ENCODE data around the gene CELSR3. TPM values are rescaled to one million over a fixed set of nuclear protein-coding genes. Genes with fewer than 3 reads are reported as not detected.

CELSR3 gene
- polyA plus RNA-seq, 2 of the 4 experiments (the other 2 are of a cell fraction), result 2.2 to 4.8 TPM

GRCh38 chr3:48647714-48648113 lies 15.0 kb downstream of the CELSR3 start:
- ChIA-PET CTCF (interaction anchor here (2.6 kb wide), 1 partner anchor 13 kb away, joined by 5 read pairs; the partner anchor contains the start of gene SLC26A6), POLR2A (no interaction called here)
- no peak for ATAC-seq
- Histone ChIP-seq H3K4me2 (no peak overlapping the region), H3K27ac (no peak overlapping the region), H3K9me3 (no peaks in the 10 kb centered on the region), H3K4me3 (no peak overlapping the region), H3K4me1 (no peaks in the 10 kb centered on the region)
- DNase-seq (ENCODE audit: low read depth in 1 of 2, low spot score in 1 of 2), result no peak
- 82% methylated on average over 9 of the region's 9 CpGs for WGBS (ENCODE audit: missing lambda C conversion rate)
- FAIRE-seq, result no peak
- TF ChIP-seq, protein P1, sequence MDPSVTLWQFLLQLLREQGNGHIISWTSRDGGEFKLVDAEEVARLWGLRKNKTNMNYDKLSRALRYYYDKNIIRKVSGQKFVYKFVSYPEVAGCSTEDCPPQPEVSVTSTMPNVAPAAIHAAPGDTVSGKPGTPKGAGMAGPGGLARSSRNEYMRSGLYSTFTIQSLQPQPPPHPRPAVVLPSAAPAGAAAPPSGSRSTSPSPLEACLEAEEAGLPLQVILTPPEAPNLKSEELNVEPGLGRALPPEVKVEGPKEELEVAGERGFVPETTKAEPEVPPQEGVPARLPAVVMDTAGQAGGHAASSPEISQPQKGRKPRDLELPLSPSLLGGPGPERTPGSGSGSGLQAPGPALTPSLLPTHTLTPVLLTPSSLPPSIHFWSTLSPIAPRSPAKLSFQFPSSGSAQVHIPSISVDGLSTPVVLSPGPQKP (IDR thresholded peaks at IDR 0.05; ENCODE audit: low read depth, low read length), result no peak
- TF ChIP-seq FOXS1 (CRISPR knock-in tag; IDR thresholded peaks at IDR 0.05), result no peak
- no peak for TF ChIP-seq CHD2 (IDR thresholded peaks at IDR 0.05; ENCODE audit: low read length, partially characterized antibody)
- TF ChIP-seq FOSL2 (IDR thresholded peaks at IDR 0.05), result no peak
- TF ChIP-seq FOSL2 (CRISPR knock-in tag; IDR thresholded peaks at IDR 0.05), result no peak
- no peak for TF ChIP-seq HOXA7 (CRISPR knock-in tag; IDR thresholded peaks at IDR 0.05)
- TF ChIP-seq HOXB5 (CRISPR knock-in tag; IDR thresholded peaks at IDR 0.05), result no peak

DNA sequence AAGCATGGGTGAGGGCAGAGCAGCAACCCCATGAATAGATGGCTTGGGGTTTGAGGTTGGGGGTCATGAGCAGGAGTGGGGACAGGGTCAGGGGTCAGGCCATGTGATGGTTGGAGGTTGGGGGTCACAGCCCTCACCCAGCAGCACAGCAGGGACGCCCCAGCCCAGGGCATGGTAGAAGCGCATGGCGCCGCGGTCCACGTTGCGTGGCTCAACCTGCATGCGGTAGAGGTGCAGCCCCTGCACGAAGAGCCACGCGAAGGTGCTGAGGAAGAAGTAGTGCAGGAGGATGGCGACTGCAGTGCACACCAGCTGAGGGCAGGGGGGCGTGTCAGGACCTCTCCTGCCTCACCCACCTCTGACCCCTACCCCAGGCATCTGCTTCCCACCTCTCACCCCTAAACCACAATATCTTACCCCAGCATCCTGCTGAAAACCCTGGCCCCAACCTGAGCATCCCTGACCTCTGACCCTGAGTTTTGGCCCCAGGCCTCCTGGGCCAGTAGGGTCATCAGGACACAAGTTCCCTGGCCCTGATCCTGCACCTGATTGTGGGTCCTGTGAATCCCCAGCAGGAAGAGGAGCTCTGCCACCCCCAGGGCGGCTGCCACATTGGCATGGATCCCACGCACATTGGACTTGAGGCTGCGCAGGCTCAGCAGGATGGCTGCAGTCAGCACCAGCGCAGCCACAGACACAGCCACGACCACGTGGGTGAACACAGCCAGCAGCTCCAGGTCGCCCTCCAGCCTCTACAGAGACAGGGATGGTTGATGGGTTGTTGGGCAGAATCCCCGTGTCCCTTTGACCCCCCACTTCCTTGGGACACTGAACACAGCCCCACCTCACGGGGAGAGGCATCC lies 17.6 kb downstream of the CELSR3 start:
- Histone ChIP-seq H3K27ac (no peak overlapping the region), H3K4me3 (no peak overlapping the region), H3K4me2 (no peak overlapping the region), H3K4me1 (no peaks in the 10 kb centered on the region), H3K9me3 (no peaks in the 10 kb centered on the region)
- POLR2A ChIA-PET, result no interaction called here
- no peak for FAIRE-seq
- DNase-seq (ENCODE audit: low read depth in 1 of 2, low spot score in 1 of 2), result no peak
- no peak for TF ChIP-seq EHF (CRISPR knock-in tag; IDR thresholded peaks at IDR 0.05)
- ATAC-seq, result no peak
- CTCF ChIA-PET, result interaction anchor here (1.1 to 1.2 kb wide), 2 partner anchors 11 to 17 kb away, joined by 4 read pairs; partner anchors contain the start of gene CELSR3
- 93% methylated on average over 16 of the region's 22 CpGs for WGBS (ENCODE audit: missing lambda C conversion rate)

DNA sequence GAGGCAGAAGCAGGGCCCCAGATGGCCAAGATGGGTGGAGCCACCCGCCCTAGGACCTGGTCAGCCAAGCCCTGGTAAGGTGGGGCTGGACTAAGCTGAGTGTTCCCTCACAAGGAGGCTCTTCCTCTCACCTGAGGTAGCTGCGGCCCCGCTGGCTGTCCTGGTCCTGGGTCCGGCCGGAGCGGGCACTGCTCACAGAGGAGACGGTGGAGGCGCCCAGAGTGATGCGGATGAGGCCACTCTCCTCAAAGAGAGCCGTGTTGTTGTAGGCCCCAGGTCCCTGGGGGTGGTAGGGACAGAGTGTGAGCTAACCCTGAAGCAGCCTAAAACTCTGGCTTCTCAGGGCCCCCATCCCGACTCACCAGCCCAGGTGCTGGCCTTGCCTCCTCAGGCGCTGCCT lies 20.1 kb downstream of the CELSR3 start:
- no peak for FAIRE-seq
- ATAC-seq, result no peak
- no peak overlapping the region for H3K4me3 ChIP-seq
- no peak overlapping the region for H3K4me2 ChIP-seq
- H3K9me3 ChIP-seq, result no peaks in the 10 kb centered on the region
- no peak for TF ChIP-seq FOSL2 (IDR thresholded peaks at IDR 0.05)
- TF ChIP-seq FOSL2 (CRISPR knock-in tag; IDR thresholded peaks at IDR 0.05), result no peak
- TF ChIP-seq CHD4 (IDR thresholded peaks at IDR 0.05; ENCODE audit: borderline replicate concordance), result no peak
- TF ChIP-seq TFCP2L1 (CRISPR knock-in tag; IDR thresholded peaks at IDR 0.05), result no peak
- no peak for TF ChIP-seq JUN (IDR thresholded peaks at IDR 0.05)
- no peak for TF ChIP-seq HOXA7 (CRISPR knock-in tag; IDR thresholded peaks at IDR 0.05)
- no peak for TF ChIP-seq NR3C1 (IDR thresholded peaks at IDR 0.05)
- TF ChIP-seq NPAS2 (CRISPR knock-in tag; IDR thresholded peaks at IDR 0.05; ENCODE audit: borderline replicate concordance), result no peak
- TF ChIP-seq RCOR1 (IDR thresholded peaks at IDR 0.05; ENCODE audit: low read depth, low read length), result no peak
- no peak for TF ChIP-seq TP53 (CRISPR knock-in tag; IDR thresholded peaks at IDR 0.05)
- TF ChIP-seq MAFK (IDR thresholded peaks at IDR 0.05; ENCODE audit: partially characterized antibody), result no peak
- TF ChIP-seq HOXB5 (CRISPR knock-in tag; IDR thresholded peaks at IDR 0.05), result no peak
- TF ChIP-seq FOXS1 (CRISPR knock-in tag; IDR thresholded peaks at IDR 0.05), result no peak
- no peak for TF ChIP-seq EHF (CRISPR knock-in tag; IDR thresholded peaks at IDR 0.05)
- no peak for TF ChIP-seq KDM1A (IDR thresholded peaks at IDR 0.05; ENCODE audit: low read depth)
- no peak for TF ChIP-seq RNF2 (IDR thresholded peaks at IDR 0.05; ENCODE audit: borderline replicate concordance, low read depth)
- TF ChIP-seq FOSB (CRISPR knock-in tag; IDR thresholded peaks at IDR 0.05), result no peak
- no peak for TF ChIP-seq GATA3 (IDR thresholded peaks at IDR 0.05; ENCODE audit: borderline replicate concordance)
- no peak for TF ChIP-seq POLR2AphosphoS2 (conservative IDR thresholded peaks at IDR 0.05; ENCODE audit: low read length)
- no peaks in the 10 kb centered on the region for H3K4me1 ChIP-seq
- CTCF ChIA-PET, result no interaction called here
- H3K27ac ChIP-seq, result no peak overlapping the region
- WGBS (ENCODE audit: missing lambda C conversion rate), result 80% methylated on average over 1 of the region's 12 CpGs
- POLR2A ChIA-PET, result no interaction called here
- DNase-seq (ENCODE audit: low read depth in 1 of 2, low spot score in 1 of 2), result no peak

Data from A549 (cell line).